NCI-H128 (cell line): ENCODE data around the gene RAF1.

Source experiments
- DNase-seq: peaks from one replicate; lab custom pipeline; 2025; ENCODE audit not compliant: unreplicated experiment; lab: John Stamatoyannopoulos, UW

RAF1 gene

DNA sequence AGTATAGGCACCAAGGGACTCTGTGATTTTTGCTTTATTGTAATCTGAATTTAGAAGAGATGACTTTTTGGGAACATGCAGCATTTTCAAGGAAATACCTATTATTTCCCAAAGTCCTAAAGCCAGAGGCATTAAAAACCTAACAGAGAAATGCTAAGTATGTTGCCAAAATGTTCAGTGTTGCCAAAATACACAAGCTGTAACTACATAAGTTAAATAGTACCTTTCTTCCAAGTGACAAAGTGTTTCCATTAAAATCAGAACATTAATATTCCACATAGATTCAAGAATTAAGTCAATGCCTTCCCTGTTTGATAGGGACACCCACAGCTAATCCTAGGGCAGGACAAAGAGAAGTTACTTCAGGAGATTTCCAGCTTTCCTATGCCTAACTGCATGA, 65.0 kb downstream of the RAF1 start:
- DNase-seq, result no peak

DNA sequence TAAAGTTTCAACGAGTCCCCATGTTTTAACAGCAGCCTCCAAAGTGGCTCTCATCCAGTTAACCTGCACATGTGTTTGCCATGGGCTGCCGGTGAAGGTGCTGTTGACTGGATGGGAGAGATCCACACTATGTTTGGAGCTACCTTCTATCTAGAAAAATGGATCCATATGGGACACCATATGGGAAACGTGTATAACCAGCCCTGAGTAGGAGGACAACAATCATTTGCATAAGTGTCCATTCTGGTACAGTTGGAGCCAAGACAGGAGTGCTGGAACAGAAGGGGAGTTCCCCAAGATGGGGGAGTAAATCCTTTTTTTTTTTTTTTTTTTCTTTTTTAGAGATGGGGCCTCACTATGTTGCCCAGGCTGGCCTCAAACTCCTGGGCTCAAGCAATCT, 70.4 kb downstream of the RAF1 start:
- no peak for DNase-seq

DNA sequence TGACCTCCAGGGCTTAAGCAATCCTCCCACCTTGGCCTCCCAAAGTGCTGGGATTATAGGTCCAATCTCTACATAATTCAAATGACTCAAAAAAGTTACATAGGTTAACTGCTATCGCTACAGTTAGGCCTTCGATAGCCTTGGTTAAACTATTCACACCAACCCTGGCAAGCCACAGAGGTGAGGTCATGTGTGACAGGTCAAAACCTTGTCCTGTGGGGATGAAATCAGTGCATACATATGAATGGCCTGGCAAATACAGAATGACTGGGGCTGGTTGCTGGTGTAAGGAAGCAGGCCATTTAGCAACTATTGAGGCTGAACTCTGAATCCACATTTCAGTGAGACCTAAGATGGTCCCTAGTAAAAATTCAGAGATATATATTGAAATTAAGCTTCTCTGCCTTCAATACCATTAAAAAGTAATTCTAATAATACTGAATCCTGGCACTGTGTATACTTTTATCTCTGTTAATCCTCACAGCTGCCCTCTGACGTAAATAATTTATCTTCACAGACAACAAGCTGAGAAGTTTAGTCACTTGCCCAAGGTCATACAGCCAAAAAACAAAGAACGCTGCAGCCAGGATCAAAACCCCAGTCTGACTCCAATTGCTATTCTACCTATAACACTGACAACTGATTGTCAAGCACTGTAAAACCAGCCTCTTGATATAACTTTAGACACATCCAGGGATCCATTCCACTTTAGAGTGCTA, 71.8 kb downstream of the RAF1 start:
- DNase-seq, result no peak

DNA sequence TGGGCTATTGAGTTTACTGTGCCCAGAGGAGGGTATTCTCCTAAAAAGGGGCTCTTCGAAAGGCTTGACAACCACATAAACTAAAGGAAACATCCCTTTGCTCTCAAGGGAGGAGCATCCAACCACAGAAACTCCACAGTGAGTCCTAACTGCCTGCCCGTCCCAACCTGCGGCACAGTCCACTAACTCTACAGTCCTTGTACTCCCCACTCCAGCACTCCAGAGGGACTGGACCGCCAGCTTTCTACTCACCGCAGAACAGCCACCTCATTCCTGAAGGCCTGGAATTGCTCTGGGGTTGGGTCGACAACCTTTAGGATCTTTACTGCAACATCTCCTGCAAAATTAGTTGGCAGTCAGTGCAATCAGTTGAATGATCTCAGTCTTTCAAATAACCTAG, 72.5 kb downstream of the RAF1 start:
- no peak for DNase-seq

DNA sequence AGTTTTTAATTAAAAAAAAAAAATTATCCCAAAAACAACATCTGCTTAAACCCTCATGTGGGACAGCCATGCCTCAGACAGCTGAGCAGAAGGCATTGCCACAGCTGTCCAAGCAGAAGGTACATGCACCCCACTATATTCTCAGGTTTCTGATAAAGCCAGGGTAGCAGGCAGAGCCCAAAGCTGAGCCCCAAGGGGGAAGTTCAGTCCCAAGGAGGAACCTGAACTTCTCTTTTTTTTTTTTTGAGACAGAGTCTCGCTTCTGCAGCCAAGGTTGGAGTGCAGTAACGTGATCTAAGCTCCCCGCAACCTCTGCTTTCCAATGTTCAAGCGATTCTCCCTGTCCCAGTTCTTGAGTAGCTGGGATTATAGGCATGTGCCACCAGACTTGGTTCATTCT, 73.8 kb downstream of the RAF1 start:
- no peak for DNase-seq

DNA sequence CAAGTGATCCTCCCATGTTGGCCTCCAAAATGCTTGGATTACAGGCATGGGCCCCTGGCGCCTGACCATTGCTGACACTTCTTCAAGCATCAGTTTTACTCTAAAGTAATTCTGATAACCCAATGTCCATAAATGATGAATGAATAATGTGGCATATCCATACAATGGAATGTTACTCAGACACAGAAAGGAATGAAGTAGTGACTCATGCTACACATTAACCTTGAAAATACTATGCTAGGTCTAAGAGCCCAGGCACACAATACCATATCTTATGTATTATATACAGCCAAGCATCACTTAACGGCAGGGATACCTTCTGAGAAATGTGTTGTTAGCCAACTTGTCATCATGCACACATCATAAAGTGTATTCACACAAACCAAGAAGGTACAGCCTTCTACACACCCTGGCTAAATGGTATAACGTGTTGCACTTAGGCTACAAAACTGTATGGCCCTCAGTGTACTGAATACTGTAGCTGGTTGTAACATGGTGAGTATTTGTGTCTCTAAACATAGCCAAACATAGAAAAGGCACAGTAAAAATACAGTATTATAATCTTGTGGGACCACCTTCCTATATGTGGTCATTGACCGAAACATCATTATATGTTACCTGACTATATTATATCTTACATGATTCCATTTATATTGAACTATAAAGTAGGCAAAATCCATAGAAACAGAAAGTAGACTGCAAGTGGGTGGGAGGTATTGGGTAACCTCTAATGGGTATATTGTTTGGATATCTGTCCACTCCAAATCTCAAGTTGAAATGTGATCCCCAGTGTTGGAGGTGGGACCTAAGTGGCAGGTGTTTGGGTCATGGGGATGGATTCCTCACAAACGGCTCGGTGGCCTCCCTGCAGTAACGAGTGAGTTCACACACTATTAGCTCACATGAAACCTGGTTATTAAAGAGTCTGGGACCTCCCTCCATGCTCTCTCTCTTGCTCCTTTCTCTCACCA, 75.6 kb downstream of the RAF1 start:
- peak; percentile 60 for DNase-seq

DNA sequence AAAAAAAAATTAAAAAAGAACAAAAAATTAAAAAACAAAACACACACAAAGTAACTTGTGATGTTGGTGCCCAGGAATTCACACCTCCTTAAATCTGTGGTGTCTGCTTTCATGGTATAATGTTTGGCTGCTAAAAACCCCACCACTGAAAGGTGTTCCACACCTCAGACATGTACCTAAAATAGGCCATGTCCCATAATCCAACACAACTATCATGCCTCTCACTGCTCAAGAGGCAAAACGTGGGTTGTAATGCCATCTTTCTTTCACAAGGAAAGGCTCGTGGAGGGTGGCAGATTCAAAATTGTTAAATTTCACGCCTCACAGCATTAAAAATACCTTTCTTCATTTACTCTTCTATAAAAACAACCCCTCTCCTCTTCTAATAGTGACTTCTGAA, 77.5 kb downstream of the RAF1 start:
- no peak for DNase-seq

DNA sequence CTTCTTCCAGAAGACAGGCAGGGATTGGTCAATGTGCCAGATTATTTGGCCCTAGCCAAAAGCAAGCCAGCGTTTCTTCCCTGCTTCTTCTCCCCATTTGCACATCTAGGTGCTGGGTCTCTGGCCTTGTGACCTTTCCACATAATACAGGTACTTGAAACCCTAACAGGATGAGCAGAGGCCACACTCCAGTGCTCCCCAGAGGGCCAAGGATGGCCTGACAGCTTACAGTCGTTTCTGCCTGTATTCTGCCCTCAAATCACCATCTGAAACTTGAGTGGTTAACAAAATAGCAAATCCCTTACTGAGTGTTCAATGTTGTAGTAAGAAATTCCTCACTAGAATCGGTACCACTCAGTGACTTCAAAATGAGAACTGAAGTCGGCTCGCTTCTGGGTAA, 77.9 kb downstream of the RAF1 start:
- no peak for DNase-seq

DNA sequence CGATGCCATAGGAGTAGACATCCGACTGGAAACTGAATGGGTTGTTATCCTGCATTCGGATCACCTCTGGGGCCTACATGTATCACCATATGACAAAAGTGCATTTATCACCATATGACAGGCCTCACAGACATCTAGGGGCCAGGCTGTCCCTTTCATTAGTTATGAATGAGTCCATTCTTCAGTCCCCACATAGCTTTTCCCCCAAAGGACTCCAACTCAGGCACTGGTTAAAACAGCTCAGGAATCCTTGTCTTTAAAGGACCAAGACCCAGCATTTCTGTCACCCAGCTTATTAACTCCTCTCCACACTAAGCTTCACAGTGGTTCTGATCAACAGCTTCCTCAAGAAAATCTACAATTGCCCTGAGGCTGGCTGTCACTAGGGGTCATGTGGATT, 78.7 kb downstream of the RAF1 start:
- DNase-seq, result no peak

DNA sequence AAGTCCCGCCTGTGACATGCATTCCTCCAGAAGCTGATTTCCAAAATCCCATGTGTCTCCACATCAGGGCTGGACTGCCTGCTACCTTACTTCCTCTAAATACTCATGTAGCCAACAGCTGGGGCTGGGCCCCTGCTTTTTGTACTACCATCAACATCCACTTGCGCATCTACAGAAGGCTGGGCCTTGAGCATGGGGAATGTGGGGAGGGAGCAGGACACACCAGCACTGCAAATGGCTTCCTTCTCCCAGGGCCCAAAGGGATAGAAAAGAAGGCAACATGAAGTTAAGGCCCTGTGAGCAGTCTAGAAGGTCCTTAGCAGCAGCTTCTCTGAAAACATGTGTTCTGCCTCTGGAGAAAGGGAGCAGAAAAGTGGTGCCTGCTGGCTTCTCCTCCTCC, 79.8 kb downstream of the RAF1 start:
- DNase-seq, result no peak

DNA sequence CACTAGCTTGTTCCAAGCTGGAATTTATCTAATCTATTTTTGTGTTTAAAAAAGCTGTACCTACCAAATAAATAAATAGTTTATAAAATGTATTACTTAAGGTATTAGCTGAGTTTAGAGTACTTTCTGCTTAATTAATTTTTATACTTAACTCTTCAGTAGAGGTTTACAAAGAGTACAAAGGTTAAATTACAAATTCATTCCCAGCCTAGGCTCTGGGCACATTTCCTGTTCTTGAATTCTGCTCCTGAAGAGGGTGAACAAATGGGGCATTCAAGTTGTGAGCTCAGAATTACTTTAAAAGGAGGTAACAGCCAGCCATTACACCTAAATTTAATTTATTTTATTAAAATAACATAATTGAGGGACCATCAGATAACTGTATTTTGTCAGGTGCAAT, 80.6 kb downstream of the RAF1 start:
- no peak for DNase-seq

DNA sequence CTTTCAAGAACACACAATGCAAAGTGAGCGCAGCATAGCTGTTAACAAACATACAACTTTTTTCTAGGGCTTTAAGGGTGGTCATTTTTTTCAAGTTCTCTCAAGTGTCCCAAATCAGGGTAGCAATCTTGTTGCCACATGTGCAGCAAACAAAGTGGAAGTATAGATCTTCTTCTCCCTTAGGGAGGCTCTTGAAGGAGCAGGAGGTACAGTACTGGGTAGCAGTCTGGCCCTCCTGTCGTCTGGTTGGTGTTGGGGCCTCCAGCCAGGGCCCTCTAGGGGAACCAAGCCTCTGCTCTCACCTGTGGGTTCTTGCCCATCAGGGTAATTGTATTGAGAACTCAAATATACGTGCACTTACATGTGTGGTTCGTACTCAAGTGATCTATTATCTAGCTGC, 81.2 kb downstream of the RAF1 start:
- no peak for DNase-seq

DNA sequence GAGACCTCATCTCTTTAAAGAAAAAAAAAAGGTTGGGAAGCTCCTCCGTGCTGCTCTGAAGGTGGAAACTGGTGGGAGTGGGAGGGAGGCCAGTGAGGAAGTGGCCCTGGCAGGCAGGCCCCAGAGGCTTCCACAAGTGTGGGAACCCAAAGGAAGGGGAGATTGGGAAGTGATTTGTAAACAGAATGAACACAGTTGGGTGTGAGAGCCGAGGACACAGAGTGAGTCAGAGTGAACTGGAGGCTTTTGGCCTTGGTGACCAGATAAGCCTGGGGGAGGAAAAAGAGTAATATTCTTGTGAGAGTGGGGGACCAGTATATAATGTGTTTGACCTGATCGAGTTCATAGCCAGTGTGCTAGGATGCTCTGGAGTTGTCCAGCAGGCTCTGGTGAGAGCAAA, 84.0 kb downstream of the RAF1 start:
- DNase-seq, result no peak

DNA sequence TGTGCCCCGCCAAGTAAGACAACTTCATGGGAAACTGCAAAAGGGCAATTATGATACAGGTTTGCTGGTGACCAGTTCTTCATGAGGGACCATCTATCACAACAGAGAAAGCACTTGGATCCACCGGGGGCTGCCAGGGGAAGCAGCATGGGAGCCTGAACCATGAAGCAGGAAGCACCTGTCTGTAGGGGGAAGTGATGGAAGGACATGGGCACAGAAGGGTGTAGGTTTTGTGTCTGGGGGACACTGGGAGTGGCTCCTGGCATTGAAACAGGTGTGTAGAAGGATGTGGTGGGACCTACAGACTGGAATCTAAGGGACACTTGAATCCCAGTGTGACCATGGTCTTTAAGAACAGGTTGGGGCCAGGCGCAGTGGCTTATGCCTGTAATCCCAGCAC, 84.5 kb downstream of the RAF1 start:
- DNase-seq, result no peak

DNA sequence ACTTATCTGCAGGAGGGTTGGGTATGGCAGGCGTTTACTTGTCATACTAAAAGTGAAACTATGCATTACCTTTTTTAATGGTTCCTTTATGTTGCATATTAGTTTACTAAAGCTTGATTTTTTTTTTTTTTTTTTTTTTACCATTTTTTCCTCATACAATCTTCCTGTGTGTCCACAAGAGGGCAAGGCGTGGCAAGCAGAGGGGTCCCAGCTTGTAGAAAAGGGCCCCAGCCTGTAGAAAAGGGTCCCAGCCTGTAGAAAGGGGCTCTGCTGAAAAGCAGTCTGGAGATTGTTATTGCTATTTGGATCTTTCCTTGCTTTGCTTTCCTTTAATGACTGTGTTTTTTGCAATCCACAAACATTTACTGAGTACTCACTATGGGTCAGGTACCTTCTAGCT, 85.2 kb downstream of the RAF1 start:
- no peak for DNase-seq

DNA sequence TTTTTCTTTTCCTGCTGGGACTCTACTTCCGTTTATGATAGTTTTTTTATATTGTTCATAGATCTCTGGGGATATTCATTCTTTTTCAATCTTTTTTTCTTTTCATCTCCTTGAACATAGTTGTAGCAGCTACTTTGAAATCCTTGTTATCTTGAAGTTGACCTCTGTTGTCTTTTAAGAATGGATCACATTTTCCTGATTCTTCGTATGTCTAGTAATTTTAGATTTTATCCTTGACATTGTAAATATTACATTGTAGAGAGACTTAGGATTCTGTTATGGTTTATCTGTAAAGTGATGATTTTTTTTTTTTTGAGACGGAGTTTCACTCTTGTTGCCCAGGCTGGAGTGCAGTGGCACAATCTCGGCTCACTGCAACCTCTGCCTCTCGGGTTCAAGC, 86.5 kb downstream of the RAF1 start:
- DNase-seq, result no peak

DNA sequence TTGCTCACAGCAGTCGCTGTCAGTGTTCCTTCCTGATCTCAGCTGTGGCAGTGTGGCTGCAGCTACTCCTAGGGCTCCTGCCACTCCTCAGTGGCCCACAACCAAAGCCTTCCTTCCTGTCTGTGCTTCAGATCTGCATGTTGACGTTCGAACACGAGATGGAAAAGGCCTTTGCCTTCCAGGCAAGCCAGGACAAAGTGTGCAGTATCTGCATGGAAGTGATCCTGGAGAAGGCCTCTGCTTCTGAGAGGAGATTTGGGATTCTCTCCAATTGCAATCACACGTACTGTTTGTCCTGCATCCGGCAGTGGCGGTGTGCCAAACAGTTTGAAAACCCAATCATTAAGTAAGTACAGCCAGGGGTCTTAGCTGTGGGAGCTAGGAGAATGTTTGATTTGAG, 89.3 kb downstream of the RAF1 start:
- DNase-seq, result no peak

DNA sequence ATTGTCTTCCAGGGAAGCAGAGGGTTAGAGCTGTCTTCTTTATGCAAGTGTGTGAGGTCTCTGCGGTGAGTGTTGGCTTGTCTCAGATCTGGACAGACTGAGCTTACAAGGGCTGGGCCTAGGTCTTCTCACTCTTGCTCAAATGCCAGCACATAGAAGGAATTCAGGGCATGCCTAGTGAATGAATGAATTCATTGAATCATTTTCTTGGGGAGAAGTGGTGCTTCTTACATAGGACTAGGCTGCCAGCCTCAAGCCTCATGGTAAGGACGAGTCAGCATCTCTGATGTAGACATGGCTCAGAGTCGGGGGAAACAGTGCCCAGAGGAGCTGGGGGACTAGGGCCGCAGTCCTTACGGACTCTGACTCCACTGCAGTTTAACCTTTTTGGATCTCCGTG, 89.8 kb downstream of the RAF1 start:
- DNase-seq, result no peak

DNA sequence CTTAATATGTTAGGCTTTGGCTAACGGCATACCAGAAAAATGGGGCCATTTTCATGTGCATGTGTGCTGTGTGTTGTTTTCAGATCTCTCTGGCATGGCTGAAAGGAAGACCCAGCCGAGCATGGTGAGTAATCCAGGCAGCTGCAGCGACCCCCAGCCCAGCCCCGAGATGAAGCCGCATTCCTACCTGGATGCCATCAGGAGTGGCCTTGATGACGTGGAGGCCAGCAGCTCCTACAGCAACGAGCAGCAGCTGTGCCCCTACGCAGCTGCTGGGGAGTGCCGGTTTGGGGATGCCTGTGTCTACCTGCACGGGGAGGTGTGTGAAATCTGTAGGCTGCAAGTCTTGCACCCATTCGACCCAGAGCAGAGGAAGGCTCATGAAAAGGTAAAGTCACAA, 91.9 kb downstream of the RAF1 start:
- no peak for DNase-seq

DNA sequence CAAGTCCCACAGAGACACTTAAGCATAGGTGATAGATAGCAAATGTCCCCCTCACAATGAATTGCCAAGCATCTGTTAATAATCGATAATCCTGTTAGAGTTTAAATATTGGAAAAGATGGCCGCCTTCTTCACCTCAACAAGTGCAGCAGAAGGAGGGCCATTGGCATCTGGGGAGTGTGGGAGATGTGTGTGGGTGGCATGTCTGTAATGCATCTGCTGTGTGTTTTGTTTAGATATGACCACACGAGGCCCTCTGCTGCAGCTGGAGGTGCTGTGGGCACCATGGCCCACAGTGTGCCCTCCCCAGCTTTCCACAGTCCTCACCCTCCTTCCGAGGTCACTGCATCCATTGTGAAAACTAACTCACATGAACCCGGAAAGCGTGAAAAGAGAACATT, 94.1 kb downstream of the RAF1 start:
- no peak for DNase-seq

DNA sequence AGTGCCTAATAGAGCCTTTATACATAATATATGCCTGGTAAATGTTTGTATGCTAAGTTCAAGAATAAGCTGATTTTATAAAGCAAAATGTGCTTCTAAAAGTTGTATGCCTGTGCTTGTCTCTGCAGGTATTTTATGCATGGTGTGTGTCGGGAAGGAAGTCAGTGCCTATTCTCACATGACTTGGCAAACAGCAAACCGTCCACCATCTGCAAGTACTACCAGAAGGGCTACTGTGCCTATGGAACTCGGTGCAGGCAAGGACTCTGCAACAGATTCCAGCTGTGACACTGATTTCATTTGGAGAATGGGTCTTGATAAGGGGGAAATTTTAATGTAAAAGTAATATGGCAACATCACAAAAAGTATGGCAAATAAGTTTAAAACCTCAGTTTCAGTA, 95.2 kb downstream of the RAF1 start:
- no peak for DNase-seq

DNA sequence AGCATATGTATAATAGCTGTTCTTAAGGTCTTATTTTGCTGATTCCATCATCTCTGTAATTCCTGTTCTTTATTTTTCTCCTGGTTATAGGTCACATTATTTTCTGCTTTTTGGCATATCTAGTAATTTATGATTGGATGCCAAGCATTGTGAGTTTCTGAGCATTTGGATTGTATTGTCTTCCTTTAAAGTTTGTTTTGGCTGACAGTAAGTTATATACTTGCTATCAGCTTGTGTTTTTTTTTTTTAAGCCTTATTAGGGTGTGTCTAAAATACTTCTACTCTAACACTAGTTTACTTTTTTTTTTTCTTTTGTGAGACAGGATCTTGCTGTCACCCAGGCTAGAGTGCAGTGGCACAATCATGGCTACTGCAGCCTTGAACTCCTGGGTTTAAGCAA, 96.9 kb downstream of the RAF1 start:
- DNase-seq, result no peak

DNA sequence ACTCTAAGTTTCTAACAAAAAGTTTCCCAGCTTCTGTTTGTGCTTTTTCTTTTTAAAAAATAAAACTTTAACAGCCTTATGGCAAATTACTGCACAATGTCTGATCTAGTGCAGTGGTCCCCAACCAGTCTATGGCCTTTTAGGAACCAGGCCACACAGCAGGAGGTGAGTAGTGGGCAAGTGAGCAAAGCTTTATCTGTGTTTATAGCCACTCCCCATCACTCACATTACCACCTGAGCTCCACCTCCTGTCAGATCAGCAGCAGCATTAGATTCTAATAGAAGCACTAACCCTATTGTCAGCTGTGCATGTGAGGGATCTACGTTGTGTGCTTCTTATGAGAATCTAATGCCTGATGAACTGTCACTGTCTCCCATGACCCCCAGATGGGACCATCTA, 101.5 kb downstream of the RAF1 start:
- DNase-seq, result no peak
